Activated CD4-positive, CD25-positive, alpha-beta regulatory T cell (primary cell): ENCODE data around the gene ALK.

Experiments used
- DNase-seq, 4 experiments: peaks; one replicate each; lab custom pipeline; 2025; lab: John Stamatoyannopoulos, UW

The ALK gene

DNA sequence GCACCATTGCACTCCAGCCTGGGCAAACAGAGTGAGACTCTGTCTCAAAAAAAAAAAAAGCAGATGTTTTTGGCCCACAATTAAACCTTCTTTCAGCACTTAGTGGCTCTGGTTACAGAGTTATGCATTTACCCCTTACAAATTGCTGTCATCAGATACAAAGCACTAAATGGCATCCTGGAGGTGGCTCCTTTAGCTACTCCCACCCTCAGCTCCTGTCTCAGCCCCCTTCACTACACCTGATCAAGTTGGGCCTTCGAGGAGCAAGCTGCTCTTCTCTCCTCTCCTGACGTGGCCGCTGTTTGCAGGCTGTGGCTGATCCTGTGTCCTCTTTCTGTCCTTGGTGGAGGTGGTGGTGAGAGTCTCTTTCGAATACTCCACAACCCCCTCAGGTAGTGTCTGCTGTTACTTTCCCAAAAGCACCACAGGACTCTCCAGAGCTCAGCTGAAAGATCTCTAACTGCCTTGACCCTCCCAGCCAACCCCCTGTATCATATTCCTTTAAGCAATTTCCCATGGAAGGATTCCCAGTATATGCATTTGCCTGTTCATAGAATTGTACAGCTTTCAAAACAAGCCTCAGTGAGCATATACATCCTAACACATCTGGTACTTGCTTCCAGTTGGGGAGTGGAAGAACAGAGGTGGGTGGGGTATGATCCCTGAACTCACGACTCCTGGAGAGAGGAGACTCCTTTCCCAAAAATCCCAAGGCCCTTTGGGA is 520.3 kb downstream of the ALK start:
- DNase-seq, result no peak

- no peak for DNase-seq
Measured at GRCh38 chr2:29398384-29399237, 522.8 kb downstream of the ALK start.

DNA sequence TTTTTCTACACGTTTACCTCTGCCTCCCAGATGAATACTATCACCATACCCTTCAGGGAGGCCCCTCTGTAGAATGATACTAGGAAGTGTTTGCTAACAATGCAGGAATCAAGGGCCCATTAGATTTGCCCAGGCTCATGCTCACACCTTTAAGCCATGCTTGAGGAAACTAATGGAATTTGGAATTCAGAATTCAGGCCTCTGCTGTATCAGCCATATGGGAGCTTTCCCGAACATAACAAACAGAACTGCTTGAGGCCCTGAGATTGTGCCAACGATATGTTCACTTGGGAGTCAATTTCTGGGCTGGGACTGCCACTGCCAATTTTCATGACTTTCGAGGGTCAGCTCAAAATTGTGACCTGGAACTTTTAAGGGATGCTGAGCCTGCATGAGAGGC is 523.7 kb downstream of the ALK start:
- DNase-seq, result no peak

- no peak for DNase-seq
Measured at GRCh38 chr2:29397039-29397438, 524.3 kb downstream of the ALK start.

DNA sequence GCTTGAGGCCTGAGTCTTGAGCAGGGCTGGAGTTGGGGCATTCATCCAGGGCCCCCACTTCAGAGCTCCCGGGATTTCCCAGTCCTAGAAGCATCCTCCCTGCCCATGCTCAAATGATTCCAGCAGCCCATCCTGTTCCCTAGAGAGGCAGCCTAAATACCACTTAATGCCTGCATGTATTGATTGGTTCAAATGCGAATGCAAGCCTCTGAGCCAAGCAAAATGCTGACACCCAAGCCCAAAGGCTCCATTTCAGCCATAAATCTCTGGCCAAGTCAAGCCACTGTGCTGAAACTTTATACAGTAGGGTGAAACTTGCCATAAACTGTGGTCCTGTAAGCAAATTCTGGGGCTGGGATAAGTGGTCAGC is 526.4 kb downstream of the ALK start:
- DNase-seq, result no peak

GRCh38 chr2:29394311-29394980 is 526.9 kb downstream of the ALK start:
- no peak for DNase-seq

DNA sequence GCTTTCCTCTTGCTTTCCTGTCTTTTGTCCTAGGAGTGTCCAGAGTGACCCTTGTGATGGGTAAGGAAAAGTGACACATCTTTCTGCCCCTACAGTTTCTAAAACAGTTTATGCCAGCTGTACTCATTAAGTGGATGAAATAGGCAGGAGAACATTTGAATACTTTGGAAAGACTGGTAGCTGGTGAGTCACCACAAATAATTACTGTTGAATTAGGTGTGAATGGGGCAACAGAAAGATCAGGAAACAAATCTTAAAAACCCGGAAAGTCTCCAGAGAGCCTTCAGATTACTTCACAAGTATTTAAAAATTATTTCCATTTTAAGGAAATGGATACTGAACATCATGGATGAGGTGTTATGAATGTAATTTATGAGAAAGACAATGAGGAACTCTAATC is 527.7 kb downstream of the ALK start:
- no peak for DNase-seq

GRCh38 chr2:29392774-29393173 is 528.6 kb downstream of the ALK start:
- DNase-seq, result no peak

DNA sequence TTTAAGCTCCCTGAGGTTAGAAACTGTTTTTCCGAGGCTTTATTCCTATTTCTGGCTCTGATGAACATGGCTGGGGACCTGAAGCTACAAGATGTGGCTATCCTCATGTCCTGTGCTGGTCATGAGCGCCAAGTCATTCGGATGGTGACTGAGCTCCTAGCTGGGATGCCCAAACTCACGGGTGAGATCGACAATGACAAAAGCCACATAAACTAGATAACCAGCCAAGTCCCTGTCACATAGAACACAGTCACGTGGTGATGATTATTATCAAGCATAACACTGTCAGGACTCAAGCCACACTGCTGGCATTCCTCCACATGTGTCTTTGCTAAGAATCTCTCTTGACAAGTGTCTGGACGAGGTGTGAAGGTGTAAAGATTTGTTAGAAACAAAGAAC is 531.2 kb downstream of the ALK start:
- no peak for DNase-seq

- no peak for DNase-seq
Measured at GRCh38 chr2:29389686-29390085, 531.7 kb downstream of the ALK start.

DNA sequence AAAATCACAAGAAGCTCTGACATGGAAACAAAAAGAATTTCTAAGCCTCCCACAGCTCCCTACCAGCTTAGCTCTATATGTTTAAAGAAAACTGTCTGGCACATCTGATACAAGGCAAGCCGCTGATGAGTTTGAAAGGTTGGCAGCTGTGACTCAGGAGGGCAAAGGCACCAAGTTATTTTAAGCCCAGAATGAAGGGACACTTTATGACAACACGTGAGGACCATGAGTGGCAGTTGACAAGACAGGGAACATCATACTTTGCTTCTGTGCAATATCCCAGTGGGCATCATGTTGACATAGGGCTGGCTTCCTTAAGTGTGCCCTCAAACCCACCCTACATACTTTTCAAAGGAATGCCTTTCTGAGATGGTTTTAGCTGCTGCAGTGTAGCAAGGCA is 533.3 kb downstream of the ALK start:
- DNase-seq, result no peak

GRCh38 chr2:29382486-29382885 is 538.9 kb downstream of the ALK start:
- no peak for DNase-seq

DNA sequence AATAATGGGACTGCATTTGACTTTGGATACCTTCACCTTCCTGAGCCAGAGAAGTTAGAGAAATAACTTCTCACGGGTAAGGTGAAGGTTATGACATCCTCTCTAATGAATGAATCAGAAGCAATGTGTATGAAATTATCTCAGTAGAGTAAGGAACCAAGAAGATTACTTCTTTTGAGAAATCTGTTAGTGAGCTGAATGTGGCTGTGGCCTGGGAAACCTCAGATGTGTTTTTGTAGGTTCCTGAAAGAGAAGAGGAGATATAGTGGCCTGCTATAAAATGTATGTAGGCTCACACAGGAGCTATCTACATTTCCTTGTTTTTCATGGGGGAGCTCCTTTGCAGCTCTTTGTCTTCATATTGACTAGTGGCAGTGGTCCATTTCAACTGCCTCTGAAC is 543.6 kb downstream of the ALK start:
- no peak for DNase-seq

- no peak for DNase-seq
Measured at GRCh38 chr2:29376541-29376940, 544.8 kb downstream of the ALK start.

GRCh38 chr2:29375843-29376242 is 545.5 kb downstream of the ALK start:
- no peak for DNase-seq

- DNase-seq, result no peak
Measured at GRCh38 chr2:29374823-29375222, 546.6 kb downstream of the ALK start.

- no peak for DNase-seq
Measured at GRCh38 chr2:29373870-29374269, 547.5 kb downstream of the ALK start.

DNA sequence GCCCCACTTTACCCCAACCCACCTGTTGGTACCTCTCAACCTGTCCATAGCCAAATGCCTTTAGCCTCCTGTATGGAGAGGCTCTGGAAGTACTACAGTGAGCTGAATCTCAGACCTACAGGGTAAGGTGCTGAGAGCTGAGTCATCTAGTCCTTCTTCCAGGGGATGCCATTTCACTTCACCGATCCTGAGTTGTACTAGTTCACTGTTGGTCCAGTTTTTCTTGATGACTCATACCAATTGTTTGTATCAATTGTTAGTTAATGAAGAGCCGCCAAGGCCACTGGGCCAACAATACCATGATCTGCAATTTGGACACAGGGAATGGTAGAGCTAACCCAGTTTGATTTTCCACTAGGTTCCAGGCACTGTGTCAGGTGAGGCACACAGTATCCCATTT is 549.2 kb downstream of the ALK start:
- no peak for DNase-seq

DNA sequence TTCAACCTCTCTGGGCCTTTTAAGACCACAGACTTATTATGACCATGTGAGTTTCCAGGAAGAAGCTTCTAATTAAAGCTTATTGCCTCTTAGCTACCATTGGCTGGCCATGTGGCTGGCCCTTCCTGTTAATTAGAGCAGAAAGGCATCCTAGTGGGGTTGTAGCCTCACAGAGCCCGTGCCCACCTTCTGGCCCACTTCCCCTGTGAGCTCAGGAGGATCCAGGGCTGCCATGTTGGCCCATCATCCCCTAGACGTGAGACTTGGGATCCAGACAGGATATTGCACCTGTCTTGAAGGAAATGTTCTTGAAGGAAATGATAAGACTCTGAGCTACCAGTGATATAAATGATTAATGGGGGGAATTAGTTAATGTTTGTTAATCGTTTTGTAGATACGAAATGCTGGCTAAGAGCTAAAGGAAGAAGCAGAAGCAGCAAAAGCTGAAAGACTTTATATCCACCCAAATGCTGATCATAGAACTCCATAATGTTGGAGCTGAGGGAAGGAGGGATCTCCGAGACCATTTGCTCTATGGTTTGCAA is 550.7 kb downstream of the ALK start:
- no peak for DNase-seq

DNA sequence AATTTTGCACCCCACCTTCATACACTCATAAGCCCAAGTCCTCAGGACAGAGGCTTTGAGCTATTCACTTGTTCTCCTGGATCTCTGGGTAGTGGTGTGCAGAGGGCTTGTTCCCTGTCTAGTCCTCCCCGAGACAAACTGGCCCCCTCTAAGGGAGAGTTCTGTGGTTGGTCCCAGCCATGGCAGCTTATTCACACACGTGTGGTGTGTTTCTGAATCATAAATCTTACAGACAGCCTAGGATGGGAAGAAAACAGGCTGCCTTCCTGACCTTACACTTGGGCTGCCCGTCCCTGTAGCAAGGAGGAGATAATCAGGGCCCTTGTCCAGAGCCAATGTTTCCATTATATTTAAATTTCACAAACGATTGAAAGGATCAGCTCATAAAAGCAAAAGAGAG is 551.2 kb downstream of the ALK start:
- no peak for DNase-seq

GRCh38 chr2:29368659-29369040 is 552.7 kb downstream of the ALK start:
- DNase-seq, result no peak

GRCh38 chr2:29367986-29368658 is 553.3 kb downstream of the ALK start:
- no peak for DNase-seq
